GM20000 (cell line): Measurements from ENCODE around the gene GPR3.
A peak's percentile ranks its signal among the peaks of the same experiment; 100 is the strongest.

Experiments used
- DNase-seq: peaks from one replicate; pipeline ENCODE4 v3.0.0; 2012; ENCODE audit warnings: low spot score
- TF ChIP-seq, protein P1 (sequence below): IDR thresholded peaks from 2 replicates; pipeline ENCODE4 v1.5.1; 2012; ENCODE audit warnings: mild to moderate bottlenecking, control low read depth; ENCODE audit errors: extremely low read depth, missing control alignments

Gene GPR3, protein sequence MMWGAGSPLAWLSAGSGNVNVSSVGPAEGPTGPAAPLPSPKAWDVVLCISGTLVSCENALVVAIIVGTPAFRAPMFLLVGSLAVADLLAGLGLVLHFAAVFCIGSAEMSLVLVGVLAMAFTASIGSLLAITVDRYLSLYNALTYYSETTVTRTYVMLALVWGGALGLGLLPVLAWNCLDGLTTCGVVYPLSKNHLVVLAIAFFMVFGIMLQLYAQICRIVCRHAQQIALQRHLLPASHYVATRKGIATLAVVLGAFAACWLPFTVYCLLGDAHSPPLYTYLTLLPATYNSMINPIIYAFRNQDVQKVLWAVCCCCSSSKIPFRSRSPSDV

DNA sequence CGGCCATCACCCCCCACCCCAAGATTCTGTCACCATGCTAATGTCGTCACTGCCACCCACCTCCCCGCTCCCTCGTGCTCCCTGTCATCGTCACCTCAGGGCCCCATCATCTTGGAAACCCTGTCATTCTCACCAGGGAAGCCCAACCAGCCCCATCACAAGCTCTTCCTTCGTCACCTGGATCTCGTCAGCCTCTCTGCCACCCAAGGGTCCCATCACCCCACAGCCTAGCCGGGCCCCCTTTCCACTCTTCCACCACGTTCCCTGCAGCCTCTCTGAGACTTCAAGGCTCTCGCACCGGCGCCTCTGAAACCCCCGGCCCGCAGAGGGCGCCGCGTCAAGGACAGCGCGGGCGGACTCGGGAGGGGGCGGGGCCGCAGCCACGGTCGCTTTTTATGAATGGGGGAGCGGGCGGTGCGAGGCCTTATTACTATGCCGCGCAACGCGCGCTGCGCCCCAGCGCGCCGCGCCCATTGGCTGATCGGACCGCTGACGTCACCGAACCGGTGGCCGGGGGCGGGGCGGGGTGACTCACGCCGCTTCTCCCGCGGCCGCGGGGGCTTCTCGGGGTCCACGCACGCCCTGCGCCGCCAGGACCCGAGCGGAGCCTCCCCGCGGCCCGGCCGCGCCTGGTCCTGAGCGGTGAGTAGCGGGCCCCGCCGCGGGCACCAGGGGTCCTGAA is at the start of gene GPR3:
TSS of gene GPR3 (plus strand) at position 527 of the 682 bp plus-strand sequence. CDS start 1,177 bp downstream, outside the sequence.
- DNase-seq: peak; percentile 96
- TF ChIP-seq, protein P1, sequence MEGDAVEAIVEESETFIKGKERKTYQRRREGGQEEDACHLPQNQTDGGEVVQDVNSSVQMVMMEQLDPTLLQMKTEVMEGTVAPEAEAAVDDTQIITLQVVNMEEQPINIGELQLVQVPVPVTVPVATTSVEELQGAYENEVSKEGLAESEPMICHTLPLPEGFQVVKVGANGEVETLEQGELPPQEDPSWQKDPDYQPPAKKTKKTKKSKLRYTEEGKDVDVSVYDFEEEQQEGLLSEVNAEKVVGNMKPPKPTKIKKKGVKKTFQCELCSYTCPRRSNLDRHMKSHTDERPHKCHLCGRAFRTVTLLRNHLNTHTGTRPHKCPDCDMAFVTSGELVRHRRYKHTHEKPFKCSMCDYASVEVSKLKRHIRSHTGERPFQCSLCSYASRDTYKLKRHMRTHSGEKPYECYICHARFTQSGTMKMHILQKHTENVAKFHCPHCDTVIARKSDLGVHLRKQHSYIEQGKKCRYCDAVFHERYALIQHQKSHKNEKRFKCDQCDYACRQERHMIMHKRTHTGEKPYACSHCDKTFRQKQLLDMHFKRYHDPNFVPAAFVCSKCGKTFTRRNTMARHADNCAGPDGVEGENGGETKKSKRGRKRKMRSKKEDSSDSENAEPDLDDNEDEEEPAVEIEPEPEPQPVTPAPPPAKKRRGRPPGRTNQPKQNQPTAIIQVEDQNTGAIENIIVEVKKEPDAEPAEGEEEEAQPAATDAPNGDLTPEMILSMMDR: peak; percentile 41

DNA sequence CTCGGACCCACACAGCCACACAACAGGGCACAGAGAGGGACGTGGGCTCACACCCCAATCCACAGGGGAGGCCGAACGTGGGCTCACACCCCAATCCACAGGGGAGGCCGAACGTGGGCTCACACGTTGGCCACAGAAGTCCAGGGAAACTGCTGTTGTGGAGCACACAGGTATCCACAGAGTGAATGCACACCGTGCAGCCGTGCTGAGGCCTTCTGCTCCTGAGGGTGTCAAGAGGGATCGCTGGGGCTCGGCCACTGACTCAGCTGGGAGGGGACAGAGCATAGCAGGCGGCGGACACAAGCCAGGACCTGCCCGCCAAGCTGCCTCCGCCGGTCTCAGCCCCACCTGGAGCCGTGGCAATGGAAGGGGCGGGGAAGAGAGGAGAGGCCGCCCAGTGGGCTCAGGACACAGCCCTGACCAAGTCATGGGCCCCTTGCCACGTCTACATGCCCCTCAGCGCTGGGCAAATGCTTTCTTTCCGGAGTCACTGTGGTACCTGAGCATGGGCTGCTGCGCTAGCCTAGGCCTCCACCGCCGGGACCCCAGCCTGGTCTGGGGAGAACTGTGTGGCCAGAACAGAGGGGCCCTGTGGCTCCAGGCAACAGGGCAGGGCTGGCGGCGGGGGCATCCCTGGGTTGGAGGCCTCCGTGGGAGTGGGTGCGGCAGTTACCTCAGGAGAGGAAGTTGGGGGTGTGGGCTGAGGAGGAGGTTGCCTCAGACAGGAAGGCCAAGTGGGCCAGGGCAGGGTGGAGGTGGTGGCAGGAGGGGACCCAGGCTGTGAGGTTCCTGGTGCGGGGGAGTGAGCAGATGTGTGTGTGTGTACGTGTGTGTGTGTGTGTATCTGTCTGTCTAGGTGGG is 49.4 kb upstream of the GPR3 start:
- peak; percentile 65 for DNase-seq

DNA sequence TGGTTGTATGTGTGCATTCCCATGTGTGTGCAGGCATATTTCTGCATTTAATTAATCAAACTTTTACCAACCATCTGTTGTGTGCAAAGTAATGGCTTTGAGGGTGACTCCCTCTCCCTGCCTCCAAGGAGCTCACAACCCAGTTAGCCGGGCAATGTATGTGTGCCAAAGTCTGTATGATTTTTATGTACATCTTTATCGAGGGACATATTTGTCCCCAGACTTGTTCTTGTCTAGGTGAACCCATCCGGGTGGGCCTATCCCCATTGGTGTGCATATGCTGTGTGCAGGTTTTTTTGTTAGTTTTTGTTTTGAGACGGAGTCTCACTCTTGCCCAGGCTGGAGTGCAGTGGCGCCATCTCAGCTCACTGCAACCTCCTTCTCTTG is 48.8 kb upstream of the GPR3 start:
- TF ChIP-seq, protein P1: no peak
- no peak for DNase-seq

More for the DNA sequence above, 49.4 kb upstream of the GPR3 start:
- TF ChIP-seq, protein P1: no peak

DNA sequence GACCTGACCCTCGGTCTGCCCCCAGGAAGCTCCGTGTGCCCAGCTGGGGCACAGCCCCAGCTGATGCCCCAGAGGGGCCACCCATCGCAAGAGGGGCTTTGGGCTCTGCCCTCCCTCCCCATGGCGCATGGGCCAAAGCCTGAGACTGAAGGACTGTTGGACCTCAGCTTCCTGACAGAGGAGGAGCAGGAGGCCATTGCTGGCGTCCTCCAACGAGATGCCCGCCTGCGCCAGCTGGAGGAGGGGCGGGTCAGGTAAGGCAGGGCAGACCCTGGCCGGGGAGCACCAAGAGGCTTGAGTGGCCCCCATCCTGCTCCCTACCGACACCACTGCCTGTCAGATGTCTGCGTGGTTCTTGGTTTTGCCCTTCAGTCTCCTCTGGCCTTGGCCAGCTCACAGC is 47.1 kb upstream of the GPR3 start:
- TF ChIP-seq, protein P1: no peak
- no peak for DNase-seq

DNA sequence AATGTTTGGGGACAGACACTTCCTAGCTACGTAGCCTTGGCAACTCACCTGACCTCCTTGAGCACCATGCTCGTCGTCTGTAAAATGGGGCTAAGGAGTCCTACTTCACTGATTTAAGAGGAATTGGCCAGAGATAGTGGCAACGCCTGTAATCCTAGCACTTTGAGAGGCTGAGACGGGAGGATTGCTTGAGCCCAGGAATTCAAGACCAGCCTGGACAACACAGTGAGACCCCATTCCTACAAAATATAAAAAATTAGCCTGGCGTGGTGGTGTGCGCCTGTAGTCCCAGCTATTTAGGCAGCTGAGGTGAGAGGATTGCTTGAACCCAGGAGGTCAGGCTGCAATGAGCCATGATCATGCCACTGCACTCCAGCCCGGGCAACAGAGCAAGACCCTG is 46.1 kb upstream of the GPR3 start:
- no peak for DNase-seq
- TF ChIP-seq, protein P1: no peak

DNA sequence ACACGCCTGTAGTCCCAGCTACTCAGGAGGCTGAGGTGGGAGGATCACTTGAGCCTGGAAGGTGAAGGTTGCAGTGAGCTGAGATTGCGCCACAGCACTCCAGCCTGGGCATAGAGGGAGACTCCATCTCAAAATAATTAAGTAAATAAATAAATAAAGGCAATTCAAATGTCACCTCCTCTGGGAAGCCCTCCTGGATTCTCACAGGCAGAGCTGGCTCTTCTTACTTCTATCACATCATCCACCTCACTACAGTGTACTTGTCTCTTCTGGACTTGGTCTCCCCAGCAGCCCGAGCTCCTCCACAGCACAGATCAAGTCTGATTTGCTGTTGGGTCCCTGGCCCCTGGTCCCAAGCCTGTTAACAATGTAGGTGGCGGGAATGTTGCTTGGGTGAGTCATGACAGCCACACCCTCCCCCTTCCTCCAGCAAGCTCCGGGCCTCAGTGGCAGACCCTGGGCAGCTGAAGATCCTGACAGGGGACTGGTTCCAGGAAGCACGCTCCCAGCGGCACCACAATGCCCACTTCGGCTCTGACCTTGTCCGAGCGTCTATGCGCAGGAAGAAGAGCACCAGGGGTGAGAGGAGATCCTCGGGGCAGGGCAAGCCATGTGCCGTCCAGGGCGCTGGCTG is 45.3 kb upstream of the GPR3 start:
- DNase-seq: no peak
- TF ChIP-seq, protein P1: no peak
